Raji (cell line): ENCODE data around the gene IGF1.

Experiments used
- POLR2A ChIP-seq: IDR thresholded peaks from 2 replicates; pipeline ENCODE4 v1.6.1; 2011; ENCODE audit warnings: low read depth, low read length, control low read depth; ENCODE audit not compliant: insufficient read depth

IGF1 gene

DNA sequence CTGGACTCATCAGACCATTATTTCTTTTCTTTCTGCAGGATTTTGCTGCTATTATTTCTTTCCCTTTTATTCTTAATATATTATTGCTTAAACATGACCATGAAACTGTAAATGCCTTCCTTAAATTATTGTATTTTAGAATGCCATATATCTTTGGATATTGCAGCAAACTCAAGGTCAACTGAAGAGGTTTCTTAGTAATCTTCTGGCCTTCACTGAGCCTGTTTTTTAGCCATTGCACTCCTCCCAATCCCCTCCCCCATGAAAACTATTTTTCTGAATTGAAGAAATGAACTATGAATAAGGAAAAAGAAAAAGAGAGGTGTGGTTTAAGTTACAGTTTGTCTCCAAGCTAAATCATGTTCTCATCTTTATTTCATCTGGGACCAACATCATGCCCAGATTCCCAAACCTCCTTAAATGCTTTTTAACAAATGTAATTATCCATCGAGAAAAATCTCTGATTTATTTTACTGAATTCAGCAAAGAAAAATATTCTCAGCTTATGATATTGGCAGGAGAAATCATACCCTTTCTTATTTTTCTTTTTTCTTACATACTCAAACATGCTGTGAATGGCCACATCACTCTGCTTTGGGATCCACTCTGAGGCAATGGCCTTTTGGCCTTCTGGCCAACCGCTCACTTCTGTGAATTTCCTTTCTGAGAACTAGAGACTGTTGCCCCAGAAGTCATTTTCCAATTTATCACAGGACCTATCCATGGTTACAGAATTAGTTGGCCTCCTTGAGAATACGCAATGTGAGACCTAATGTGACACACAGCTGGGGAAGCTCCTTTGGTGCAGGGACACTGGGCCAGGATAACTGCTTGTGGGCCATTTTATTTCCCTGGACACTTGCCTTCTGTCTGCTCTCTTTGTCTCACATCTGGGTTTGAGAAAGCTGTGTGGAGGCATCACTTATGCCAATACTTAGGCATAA lies 50.9 kb downstream of the IGF1 start:
- TF ChIP-seq POLR2A: no peak

DNA sequence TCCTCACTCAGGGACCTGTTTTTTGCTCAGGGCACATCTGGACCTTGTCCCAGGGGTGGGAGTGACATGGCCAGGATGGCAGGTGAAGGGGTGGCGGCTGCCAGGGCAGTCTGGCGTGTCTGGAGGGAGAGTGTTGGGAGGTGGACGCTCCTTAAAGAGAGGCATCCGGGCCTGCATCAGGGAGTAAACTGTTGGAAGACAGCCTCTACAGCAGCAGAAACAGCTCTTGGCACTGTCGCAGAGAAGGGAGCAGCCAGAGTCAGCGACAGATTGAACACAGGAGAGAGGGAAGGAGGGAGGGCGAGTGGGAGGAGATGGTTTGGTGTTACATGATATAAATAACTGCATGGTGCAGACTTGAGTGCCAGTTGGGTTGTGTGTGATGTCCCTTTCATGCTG lies 52.8 kb downstream of the IGF1 start:
- no peak for TF ChIP-seq POLR2A

- TF ChIP-seq POLR2A: no peak
Observed at GRCh38 chr12:102426599-102427542, 53.5 kb downstream of the IGF1 start.

DNA sequence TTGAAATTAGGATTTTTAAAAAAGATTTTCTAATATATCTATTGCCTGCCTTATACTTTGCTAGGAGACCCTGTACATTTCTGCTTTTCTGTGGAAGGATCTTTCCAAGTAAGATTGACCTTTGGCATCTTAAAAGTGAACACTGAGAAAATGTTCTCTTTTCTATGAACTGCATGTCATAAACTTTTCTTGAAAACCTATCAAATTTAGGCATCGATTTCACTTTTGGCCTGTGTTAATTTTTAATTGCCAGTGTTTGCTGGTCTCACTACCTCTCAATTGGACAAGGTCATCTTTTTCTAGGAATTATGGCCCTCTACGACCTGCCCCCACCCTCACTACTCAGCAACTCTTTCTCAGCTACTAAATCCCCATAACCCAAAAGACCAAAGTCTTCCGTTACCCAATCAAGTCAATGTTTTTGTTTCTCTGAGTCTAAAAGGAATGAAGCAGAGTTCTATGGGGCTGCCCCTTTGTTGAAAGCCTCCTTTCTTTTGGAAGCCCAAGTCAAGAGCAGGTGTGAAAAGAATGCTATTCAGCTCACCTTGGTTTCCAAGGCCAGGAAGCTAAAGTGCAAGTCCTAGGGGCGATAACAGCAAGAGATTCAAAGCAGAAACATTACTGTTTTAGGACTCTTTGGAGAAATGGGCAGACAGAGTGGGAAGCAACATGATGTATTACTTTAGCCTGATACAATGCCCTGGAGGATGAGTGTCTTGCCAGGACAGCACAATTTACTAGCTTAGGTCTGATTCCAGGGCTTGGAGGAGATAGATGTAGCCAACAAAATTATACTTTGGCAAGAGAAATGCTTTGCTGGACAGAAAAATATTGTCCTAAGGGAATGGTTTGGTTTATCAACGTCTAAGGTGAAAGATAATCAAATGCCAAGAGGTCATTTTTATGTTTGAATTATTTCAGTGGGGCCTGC lies 55.0 kb downstream of the IGF1 start:
- no peak for TF ChIP-seq POLR2A

- TF ChIP-seq POLR2A: no peak
Observed at GRCh38 chr12:102423462-102423861, 56.9 kb downstream of the IGF1 start.

DNA sequence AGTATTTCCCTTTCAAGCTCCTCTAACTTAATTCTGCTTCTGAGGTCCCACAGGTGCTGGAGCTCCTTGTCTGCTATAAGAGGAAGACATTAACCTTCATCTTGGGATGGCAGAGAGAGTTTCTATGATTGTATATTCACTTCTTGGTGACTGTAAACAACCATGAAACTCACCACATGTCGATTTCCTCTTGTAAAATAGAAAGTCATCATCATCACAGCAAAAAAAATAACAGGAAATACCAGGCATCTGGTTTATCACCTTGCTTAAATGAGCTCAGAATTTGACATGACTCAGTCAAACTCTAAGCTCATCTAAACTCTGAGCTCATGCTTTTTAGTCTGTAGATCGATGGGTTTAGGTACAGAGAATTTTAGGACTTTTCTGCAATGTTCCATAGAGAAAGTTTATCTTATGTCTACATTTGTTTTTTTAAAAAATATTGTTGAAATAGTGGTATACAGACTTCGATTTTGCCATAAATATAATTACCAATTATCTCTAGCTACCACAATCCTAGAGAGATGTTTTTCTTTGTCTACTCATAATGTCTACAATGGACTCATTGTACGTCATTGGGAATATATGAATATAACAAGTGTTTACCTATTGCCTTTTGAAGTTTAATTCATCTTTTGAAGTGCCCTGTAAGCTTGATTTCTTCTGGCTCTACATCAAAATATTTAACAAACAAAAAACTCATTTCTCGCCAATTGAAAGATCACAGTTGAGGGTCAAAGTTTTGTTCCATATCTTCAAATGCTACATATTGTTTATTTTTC lies 58.4 kb downstream of the IGF1 start:
- TF ChIP-seq POLR2A: no peak

DNA sequence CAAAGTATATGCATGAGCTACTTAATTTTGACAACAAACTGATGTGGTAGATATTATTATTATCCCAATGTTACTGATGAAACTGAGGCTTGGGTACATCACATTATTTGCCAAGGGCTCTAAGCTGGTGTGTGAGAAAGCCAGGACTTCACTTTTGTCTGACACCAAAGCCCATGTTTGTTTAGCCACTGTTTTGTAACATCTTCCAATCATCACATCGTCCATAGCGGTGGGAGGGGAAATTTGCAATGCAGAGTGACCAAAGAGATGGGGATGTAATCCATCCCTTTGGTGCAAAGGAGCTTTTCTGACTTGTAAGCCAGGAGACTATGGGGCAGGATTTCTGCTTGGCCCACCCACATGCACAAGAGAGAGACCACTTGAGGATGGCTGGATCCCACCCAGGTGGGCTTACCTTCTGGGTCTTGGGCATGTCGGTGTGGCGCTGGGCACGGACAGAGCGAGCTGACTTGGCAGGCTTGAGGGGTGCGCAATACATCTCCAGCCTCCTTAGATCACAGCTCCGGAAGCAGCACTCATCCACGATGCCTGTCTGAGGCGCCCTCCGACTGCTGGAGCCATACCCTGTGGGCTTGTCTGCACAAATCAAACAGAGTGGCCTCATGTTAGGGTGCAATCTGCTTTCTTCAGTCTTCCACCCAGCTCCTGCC lies 61.1 kb downstream of the IGF1 start:
- no peak for TF ChIP-seq POLR2A

DNA sequence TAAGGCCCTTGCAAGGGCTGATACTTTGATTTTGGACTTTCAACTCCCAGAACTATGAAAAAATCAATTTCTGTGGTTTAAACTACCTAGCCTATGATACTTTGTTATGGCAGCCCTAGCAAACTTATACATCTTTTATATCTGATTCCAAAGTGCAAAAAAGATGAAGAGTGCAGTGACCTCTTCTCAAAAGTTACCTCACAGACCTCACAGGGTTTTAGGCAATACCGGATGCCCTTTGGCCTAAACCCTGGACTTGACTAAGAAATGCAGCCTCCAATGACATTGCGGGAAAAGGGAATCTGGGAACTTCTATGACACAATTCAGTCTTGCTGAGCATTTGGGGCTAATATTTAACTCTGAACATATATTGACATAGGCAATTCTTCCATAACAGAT lies 63.3 kb downstream of the IGF1 start:
- TF ChIP-seq POLR2A: no peak

DNA sequence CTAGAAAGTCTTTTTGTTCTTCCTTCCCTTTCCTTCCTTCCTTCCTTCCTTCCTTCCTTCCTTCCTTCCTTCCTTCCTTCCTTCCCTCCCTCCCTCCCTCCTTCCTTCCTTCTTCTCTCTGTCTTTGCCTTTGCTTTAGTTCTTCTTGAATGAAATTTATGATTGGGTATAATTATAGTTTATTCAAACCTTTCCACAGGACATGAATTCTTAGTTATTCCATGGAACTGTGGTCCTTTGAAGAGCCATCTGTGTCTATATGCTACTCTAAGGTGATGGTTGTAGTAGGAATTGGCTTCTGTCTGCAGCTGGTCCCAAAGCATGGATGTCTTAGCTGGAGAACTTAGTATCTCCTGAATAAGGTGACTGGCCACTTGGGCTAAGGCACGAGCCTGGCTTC lies 64.8 kb downstream of the IGF1 start:
- TF ChIP-seq POLR2A: no peak

GRCh38 chr12:102413396-102413795 lies 67.0 kb downstream of the IGF1 start:
- TF ChIP-seq POLR2A: no peak

DNA sequence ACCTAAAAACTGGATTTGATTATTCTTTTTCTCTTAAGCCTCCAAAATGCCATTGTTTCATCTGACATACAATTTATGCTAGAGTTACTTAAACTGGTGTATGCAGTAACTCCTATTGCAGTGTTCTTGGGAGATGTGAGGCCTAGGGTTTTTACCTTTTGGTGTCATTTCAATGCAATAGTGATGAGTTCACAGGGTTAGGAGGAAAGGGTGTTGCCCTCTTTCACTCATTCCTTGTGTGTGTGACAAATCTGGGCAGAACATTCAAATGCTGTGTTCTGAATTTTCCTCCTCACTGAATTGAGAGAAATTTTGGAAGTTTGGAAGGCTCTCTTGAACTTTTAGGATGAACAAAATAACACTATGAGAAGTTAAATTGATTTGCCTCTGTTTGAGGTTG lies 69.9 kb downstream of the IGF1 start:
- TF ChIP-seq POLR2A: no peak

GRCh38 chr12:102408487-102409297 lies 71.7 kb downstream of the IGF1 start:
- no peak for TF ChIP-seq POLR2A
